HG02759 (cell line): Measurements from ENCODE around the gene PDIA2.

ENCODE experiments used
- ATAC-seq: cut with Tn5 transposase; IDR thresholded peaks from one replicate; pipeline ENCODE4 v1.9.1; 2021; ENCODE audit warnings: mild to moderate bottlenecking, moderate library complexity; ENCODE audit not compliant: unreplicated experiment

PDIA2 gene

GRCh38 chr16:279531-279930, 3.4 kb upstream of the PDIA2 start:
- no peak for ATAC-seq

- ATAC-seq: no peak
These were observed 2.9 kb upstream of the PDIA2 start for GRCh38 chr16:280005-280460.

GRCh38 chr16:280552-280951, 2.4 kb upstream of the PDIA2 start, which contains the start of gene ARHGDIG:
TSS of gene ARHGDIG (plus strand) at chr16:280591. CDS start at chr16:280681, 90 bp downstream.
- no peak for ATAC-seq

GRCh38 chr16:280991-281659, 1.8 kb upstream of the PDIA2 start:
- no peak for ATAC-seq

- ATAC-seq: no peak
These were observed 1.2 kb upstream of the PDIA2 start for GRCh38 chr16:281660-282255.

DNA sequence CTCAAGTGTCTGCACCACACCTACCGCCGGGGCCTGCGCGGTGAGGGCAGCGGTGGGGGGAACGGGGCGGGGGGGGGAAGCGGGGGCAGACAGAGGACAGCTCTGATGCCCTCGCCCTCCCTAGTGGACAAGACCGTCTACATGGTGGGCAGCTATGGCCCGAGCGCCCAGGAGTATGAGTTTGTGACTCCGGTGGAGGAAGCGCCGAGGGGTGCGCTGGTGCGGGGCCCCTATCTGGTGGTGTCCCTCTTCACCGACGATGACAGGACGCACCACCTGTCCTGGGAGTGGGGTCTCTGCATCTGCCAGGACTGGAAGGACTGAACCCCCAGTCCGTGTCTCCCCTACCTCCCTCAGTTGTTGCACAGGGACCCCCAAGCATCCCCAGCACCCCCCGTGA, 473 bp upstream of the PDIA2 start:
- no peak for ATAC-seq

- no peak for ATAC-seq
These were observed 1.5 kb downstream of the PDIA2 start for GRCh38 chr16:284204-285120.

- ATAC-seq: no peak
These were observed 2.4 kb downstream of the PDIA2 start for GRCh38 chr16:285146-286055.

GRCh38 chr16:286491-287297, 3.7 kb downstream of the PDIA2 start:
- ATAC-seq: no peak

DNA sequence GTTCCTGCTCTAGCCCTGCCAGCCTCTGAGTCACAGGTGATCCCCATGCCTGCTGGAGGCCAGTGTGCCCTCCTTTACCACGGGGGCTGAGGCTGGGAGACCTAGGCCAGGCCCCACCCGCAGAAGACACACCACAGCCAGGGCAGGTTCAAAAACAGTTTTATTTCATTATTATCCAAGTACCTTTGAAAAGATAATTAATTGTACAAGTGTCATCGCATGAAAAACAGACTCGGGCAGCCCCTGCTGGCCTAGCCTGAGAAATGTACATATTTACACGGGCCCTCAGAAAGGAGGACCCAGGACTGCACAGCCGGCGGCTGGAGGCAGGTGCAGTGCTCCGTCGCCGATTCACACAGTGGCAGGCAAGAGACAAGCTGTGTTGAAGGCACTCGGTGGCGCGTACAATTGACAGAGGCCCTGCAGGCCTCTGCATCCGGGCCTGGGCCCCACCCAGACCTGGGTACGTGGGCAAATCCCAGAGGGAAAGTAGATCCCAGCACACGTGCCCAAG, 4.4 kb downstream of the PDIA2 start:
- ATAC-seq: no peak

- no peak for ATAC-seq
These were observed 5.3 kb downstream of the PDIA2 start for GRCh38 chr16:287981-288920.

DNA sequence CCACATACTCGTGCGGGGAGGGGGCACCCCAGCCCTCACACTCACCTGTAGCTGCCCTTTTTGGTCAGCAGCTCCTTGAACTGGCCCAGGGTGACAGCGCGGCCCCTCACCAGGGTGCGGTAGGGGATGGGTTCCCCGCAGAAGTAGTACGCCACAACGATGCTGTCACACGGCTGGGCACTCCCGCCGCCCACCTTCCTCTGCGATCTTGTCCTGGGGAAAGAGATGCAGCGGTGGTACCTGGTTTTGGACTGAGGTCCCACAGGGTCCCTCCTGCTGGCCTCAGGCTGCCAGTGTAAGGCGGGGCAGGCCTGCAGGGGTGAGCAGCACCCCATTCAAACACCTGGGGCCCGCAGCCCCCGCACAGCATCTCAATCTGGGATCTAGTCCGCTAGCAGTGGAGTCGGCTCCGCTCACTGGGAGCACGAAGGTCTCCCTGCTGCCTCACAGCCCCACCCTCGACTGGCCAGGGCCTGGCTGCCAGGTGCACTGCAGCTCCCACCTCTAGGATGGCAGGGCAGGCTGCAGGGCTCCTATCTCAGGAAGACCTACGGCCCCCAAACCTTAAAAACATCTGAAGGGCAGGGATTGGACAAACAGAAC, 6.5 kb downstream of the PDIA2 start:
- ATAC-seq: no peak

DNA sequence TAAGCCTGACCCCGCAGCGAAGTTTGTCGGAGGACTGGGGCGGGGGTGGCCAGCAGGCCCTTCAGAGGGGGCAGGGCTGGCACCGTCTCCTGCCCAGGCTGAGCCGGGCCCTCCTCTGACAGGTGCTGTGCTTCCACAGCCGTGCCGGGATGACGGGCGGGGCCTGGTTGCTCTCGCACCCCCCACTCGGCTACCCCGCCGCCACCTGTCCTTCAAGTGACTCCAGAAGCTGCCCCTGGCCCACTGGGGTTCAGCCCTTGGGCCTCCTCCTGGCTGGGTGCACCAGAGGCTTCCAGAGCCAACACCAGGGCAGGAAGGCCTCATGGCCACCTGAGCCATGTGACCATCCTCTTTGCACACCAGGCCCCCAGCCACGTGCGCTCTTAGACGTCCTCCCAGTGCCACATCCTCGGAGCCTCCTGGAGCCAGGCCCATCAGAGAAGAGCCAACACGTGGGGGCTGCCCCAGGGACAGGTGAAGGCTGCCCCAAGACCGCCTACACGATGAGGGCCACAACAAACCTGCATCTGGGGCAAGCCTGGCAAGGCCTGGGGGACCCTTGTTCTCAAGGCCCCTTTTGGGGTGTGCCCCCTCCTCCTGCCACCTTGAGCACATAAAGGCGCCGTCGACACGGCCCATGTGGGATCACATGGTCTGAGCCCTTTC, 7.2 kb downstream of the PDIA2 start:
- ATAC-seq: no peak

DNA sequence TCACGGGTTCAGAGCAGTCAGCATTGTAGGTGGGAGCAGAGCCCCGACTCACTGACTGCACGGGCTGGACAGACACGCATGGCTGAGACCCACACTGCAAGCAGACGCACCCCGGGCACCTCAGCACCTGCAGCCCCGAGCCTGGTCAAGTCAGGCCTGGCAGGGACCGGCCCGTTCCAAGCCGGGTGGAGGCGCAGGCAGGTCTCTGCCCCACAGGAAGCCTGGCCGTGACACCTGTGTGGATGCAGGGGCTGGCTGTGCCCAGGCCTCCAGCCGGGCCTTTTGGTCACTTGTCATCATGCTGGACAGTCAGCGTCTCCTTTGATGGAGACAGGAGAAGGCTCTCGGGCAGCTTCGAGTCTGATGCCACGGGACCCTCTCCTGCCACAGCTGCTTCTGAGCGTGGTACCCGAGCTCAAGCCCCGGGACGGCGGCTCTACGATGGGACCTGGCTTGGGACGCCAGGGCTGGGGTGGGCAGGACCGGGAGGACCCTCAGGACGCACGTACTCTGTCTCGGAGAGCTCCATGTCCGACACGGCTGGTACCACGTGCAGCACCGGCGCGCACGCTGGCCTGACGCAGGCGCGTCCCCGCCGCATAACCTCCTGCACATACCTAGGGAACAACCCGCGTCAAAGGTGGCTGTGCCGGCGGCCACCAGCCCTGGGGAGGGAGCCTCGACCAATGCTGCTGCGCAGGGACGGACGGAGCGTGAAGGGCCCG, 7.9 kb downstream of the PDIA2 start:
- no peak for ATAC-seq

- no peak for ATAC-seq
These were observed 8.6 kb downstream of the PDIA2 start for GRCh38 chr16:291539-291938.

DNA sequence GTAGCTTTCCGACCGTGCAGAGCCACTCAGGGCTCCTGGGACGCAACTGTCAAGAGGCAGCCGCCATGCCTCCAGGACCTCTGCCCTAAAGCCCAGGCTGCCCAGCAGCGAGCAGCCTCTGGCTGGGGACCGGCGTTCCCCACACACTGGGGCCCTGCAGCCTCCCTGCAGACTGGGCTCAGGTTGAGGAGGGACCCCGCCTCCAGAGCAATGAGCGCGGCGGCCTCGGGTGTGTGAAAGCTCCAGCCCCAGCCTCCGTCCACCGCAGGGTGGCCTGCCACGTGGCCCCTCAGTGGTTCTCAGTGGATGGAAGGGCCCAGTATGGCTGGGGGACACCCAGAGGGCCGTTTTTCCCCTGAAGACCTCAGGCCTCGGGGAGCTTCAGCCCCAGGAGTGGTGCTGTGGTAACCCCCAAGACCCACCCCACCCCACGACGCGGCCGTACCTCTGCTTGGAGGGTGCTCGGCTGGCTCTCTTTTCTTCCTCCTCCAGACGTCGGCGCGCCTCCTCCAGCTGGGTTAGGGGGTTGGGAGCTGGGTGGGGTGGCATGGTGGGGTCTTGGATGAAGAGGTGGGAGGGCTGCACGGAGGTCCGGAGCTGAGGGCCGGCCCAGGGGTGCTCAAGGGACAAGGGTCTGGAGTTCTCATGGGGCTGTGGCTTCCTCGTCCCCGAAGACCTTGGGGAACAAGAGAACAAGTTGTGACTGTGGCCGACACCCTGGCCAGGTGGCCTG, 10.2 kb downstream of the PDIA2 start:
- ATAC-seq: no peak
